HUES64 (cell line): ENCODE measurements around the gene SOD1. TPM values are rescaled to one million over a fixed set of nuclear protein-coding genes. Genes with fewer than 3 reads are reported as not detected.
A peak's percentile ranks its signal among the peaks of the same experiment; 100 is the strongest.

ENCODE experiments used
- H3K27ac ChIP-seq: 2 replicates; pipeline ENCODE4 v1.7.0; 2013; ENCODE audit warnings: low read depth, low read length, inconsistent platforms
- H3K27me3 ChIP-seq: 2 replicates; pipeline ENCODE4 v1.6.1; 2013; ENCODE audit warnings: mild to moderate bottlenecking, low read length; ENCODE audit not compliant: insufficient read depth
- H3K36me3 ChIP-seq: 2 replicates; pipeline ENCODE4 v1.6.1; 2013; ENCODE audit warnings: mild to moderate bottlenecking, low read length; ENCODE audit not compliant: insufficient read depth
- H3K4me1 ChIP-seq: 2 replicates; pipeline ENCODE4 v1.6.1; 2013; ENCODE audit warnings: mild to moderate bottlenecking, low read length, moderate library complexity; ENCODE audit not compliant: insufficient read depth
- H3K4me3 ChIP-seq: 2 replicates; pipeline ENCODE4 v1.5.1; 2013; ENCODE audit warnings: mild to moderate bottlenecking, low read length, moderate library complexity
- H3K9ac ChIP-seq: 2 replicates; pipeline ENCODE4 v1.6.1; 2013; ENCODE audit warnings: mild to moderate bottlenecking, low read depth, low read length
- H3K9me3 ChIP-seq: 2 replicates; pipeline ENCODE4 v1.6.1; 2013; ENCODE audit warnings: low read depth, low read length; ENCODE audit not compliant: insufficient read depth
- whole genome bisulfite sequencing: fragments of 150-250, 120-280 bp; methylation state at CpG from one replicate; pipeline ENCODE4 v1.1.7; 2013; ENCODE audit warnings: missing lambda C conversion rate; 5-methylcytosine and 5-hydroxymethylcytosine counted together
- polyA plus RNA-seq, 2 experiments: library from polyadenylated mRNA; stranded (reverse); fragments of 50-300 nt; gene quantifications; one replicate each; pipeline ENCODE4 v1.2.3, GENCODE V29; 2013

The SOD1 gene
- 165 TPM for polyA plus RNA-seq (2013, experiment 1 of 2)
- polyA plus RNA-seq (2013, experiment 2 of 2) = 176 TPM

GRCh38 chr21:31659536-31660258 is at the start of gene SOD1:
SOD1 (plus strand) TSS chr21:31659693; CDS start chr21:31659770, 77 bp downstream.
- H3K9me3 ChIP-seq = no peaks in the 10 kb centered on the region
- peaks cover 13% of the 10 kb centered on the region for H3K4me1 ChIP-seq
- peak within 1 kb of the TSS; percentile 69 for H3K4me3 ChIP-seq
- H3K27me3 ChIP-seq = no peaks in the 10 kb centered on the region
- peaks cover 22% of the 10 kb centered on the region for H3K36me3 ChIP-seq
- H3K27ac ChIP-seq = no peak within 1 kb of the TSS; the same call in 1 of the 2 replicates
- H3K9ac ChIP-seq = peak within 1 kb of the TSS; percentile 81
- WGBS = under 1% methylated on average over 87 of the region's 87 CpGs

- 89% methylated on average over 7 of the region's 7 CpGs for WGBS
- H3K9me3 ChIP-seq = no peaks in the 10 kb centered on the region
- no peaks in the 10 kb centered on the region for H3K36me3 ChIP-seq
- H3K9ac ChIP-seq = no peak overlapping the region
- H3K4me1 ChIP-seq = no peaks in the 10 kb centered on the region
- H3K27me3 ChIP-seq = no peaks in the 10 kb centered on the region
- no peak overlapping the region for H3K4me3 ChIP-seq
- no peak overlapping the region for H3K27ac ChIP-seq
Observed at GRCh38 chr21:31611445-31611844, 48.0 kb upstream of the SOD1 start.

DNA sequence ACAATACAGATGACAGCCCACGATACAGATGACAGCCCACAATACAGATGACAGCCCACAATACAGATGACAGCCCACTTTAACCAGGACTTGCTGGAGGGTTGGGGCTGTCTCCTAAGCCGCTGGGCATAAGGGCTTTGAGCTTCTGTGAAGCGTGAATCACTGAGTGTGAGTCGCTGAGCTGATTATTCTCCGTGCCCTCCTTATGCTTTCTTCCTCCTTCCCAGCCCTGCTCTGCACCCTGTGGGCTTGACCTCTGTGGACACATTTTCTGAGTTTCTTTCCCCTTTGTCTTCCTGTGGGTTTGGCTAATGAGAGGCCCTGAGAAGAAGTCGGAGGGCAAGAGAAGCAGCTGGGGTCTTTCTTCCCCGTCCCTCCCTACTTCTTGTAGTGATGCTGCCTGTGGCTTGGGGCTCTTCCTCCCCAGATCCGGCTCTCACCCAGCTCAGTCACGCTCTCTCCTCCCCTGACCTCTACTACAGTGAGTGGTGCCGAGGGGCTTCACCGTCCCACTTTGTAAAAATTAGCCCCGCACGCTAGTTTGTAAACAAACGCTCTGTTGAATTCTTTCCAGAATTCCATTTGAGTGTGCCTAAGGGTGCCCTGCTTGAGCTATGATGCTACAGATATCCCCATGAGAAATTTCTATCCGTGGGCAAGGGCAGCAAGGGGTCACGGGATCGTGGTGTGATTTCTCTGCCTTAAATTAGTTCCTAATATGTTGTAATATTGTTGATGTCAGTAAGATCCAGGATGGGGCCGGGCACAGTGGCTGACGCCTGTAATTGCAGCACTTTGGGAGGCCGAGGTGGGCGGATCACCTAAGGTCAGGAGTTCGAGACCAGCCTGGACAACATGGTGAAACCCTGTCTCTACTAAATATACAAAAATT is 46.4 kb upstream of the SOD1 start:
- Histone ChIP-seq H3K27ac (no peak overlapping the region), H3K27me3 (no peaks in the 10 kb centered on the region), H3K9me3 (no peaks in the 10 kb centered on the region), H3K4me3 (no peak overlapping the region), H3K9ac (no peak overlapping the region), H3K4me1 (no peaks in the 10 kb centered on the region), H3K36me3 (no peaks in the 10 kb centered on the region)
- 81% methylated on average over 22 of the region's 22 CpGs for WGBS

GRCh38 chr21:31614705-31615104 is 44.8 kb upstream of the SOD1 start:
- Histone ChIP-seq H3K4me1 (no peaks in the 10 kb centered on the region), H3K4me3 (no peak overlapping the region), H3K36me3 (no peaks in the 10 kb centered on the region), H3K9me3 (no peaks in the 10 kb centered on the region), H3K27me3 (no peaks in the 10 kb centered on the region), H3K9ac (no peak overlapping the region), H3K27ac (no peak overlapping the region)
- WGBS = 89% methylated on average over 1 of the region's 1 CpG

- H3K9me3 ChIP-seq = no peaks in the 10 kb centered on the region
- no peak overlapping the region for H3K4me3 ChIP-seq
- no peak overlapping the region for H3K27ac ChIP-seq
- no peaks in the 10 kb centered on the region for H3K27me3 ChIP-seq
- WGBS = 93% methylated on average over 8 of the region's 9 CpGs
- no peak overlapping the region for H3K9ac ChIP-seq
- H3K36me3 ChIP-seq = no peaks in the 10 kb centered on the region
- H3K4me1 ChIP-seq = no peaks in the 10 kb centered on the region
Observed at GRCh38 chr21:31616216-31616615, 43.3 kb upstream of the SOD1 start.

DNA sequence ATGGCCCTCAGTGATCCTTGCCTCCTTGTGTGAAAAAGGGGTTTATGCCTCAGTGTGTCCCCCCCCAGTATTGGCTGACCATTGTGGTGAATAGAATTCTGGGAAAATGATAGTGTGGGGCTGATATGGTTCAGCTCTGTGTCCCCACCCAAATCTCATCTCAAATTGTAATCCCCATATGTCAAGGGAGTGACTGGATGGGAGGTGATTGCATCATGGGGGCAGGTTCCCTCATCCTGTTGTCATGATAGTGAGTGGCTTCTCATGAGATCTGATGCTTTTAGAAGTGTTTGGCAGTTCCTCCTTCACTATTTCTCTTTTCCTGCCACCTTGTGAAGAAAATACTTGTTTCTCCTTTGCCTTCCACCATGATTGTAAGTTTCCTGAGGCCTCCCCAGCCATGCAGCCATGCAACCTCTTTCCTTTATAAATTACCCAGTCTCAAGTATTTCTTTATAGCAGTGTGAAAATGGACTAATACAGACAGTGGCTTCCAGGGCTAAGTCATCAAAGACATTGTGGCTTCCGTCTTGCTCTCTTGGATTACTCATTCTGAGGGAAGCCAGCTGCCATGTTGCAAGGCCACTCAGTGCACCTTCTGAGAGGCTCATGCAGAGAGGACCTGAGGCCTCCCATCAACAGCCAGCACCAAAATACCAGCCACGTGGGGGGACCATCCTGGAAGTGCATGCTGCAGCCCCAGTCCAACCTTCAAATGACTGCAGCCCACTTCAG is 40.6 kb upstream of the SOD1 start:
- WGBS = 86% methylated on average over 2 of the region's 2 CpGs
- Histone ChIP-seq H3K9ac (no peak overlapping the region), H3K36me3 (no peaks in the 10 kb centered on the region), H3K27ac (no peak overlapping the region), H3K9me3 (no peaks in the 10 kb centered on the region), H3K4me3 (no peak overlapping the region), H3K27me3 (no peaks in the 10 kb centered on the region), H3K4me1 (no peaks in the 10 kb centered on the region)

- no peak overlapping the region for H3K4me3 ChIP-seq
- WGBS = 82% methylated on average over 3 of the region's 3 CpGs
- no peaks in the 10 kb centered on the region for H3K36me3 ChIP-seq
- no peaks in the 10 kb centered on the region for H3K9me3 ChIP-seq
- no peaks in the 10 kb centered on the region for H3K27me3 ChIP-seq
- no peaks in the 10 kb centered on the region for H3K4me1 ChIP-seq
- no peak overlapping the region for H3K27ac ChIP-seq
- no peak overlapping the region for H3K9ac ChIP-seq
Observed at GRCh38 chr21:31622397-31622796, 37.1 kb upstream of the SOD1 start.

- WGBS = 66% methylated on average over 5 of the region's 6 CpGs
- Histone ChIP-seq H3K36me3 (no peaks in the 10 kb centered on the region), H3K4me1 (no peaks in the 10 kb centered on the region), H3K9me3 (no peaks in the 10 kb centered on the region), H3K4me3 (no peak overlapping the region), H3K27ac (no peak overlapping the region), H3K27me3 (no peaks in the 10 kb centered on the region), H3K9ac (no peak overlapping the region)
Observed at GRCh38 chr21:31623664-31624063, 35.8 kb upstream of the SOD1 start.

GRCh38 chr21:31624181-31624580 is 35.3 kb upstream of the SOD1 start:
- WGBS = no CpG with 5 or more reads among the region's 3 CpGs
- Histone ChIP-seq H3K9me3 (no peaks in the 10 kb centered on the region), H3K27me3 (no peaks in the 10 kb centered on the region), H3K4me3 (no peak overlapping the region), H3K4me1 (no peaks in the 10 kb centered on the region), H3K27ac (no peak overlapping the region), H3K9ac (no peak overlapping the region), H3K36me3 (no peaks in the 10 kb centered on the region)

DNA sequence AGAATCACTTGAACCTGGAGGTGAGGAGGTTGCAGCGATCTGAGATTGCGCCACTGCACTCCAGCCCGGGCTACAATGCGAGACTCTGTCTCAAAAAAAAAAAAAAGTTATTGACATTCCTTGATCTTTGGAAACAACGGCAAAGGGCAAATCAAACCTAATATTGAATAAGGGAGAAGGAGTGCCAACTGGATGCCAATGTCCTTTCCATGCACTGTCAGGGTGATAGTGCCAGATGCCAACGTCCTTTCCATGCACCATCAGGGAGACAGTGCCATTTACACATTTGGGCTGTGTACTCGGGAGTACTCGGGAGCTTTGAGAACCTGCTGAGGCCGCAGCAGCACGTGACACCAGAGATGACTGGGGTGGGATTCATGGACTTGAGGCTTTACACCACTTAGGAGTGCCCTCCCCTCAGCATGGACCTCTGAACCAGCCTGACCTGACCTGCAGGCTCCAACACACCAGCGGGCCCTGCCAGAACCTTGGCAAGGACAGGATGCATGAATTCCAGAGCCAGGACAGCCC is 34.5 kb upstream of the SOD1 start:
- H3K9ac ChIP-seq = no peak overlapping the region
- H3K9me3 ChIP-seq = no peaks in the 10 kb centered on the region
- no peaks in the 10 kb centered on the region for H3K27me3 ChIP-seq
- H3K4me1 ChIP-seq = no peaks in the 10 kb centered on the region
- H3K4me3 ChIP-seq = no peak overlapping the region
- H3K36me3 ChIP-seq = no peaks in the 10 kb centered on the region
- H3K27ac ChIP-seq = no peak overlapping the region
- WGBS = 94% methylated on average over 11 of the region's 11 CpGs
